Measurements from ENCODE around the gene PRSS27.
"Not testable (repeated sequence)": the region's sequence is repeated elsewhere in the genome, so short reads cannot be mapped to it uniquely, and the experiment has no call there.

DNA sequence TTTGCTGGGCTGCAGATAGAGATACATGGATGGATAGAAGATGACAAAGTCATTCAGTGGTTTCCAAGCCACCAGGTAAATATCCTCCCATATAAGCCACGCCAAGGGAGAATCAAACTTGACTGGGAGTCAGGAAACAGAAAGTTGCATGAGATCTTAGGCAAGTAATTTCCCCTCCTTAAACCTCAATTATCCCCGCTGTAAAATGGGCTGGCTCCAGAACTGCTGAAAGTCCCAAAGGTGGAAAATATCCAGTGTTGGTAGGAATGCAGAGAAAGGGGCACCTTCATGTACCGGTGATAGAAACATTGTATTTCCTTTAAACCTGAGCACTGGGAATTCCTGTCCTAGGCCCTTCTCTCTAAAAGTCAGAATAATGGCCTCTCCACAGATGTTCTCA, 43.1 kb downstream of the PRSS27 start:
- TF ChIP-seq, protein P1, sequence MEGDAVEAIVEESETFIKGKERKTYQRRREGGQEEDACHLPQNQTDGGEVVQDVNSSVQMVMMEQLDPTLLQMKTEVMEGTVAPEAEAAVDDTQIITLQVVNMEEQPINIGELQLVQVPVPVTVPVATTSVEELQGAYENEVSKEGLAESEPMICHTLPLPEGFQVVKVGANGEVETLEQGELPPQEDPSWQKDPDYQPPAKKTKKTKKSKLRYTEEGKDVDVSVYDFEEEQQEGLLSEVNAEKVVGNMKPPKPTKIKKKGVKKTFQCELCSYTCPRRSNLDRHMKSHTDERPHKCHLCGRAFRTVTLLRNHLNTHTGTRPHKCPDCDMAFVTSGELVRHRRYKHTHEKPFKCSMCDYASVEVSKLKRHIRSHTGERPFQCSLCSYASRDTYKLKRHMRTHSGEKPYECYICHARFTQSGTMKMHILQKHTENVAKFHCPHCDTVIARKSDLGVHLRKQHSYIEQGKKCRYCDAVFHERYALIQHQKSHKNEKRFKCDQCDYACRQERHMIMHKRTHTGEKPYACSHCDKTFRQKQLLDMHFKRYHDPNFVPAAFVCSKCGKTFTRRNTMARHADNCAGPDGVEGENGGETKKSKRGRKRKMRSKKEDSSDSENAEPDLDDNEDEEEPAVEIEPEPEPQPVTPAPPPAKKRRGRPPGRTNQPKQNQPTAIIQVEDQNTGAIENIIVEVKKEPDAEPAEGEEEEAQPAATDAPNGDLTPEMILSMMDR (IDR thresholded peaks at IDR 0.05; ENCODE audit: low read depth, low read length, poor library complexity, severe bottlenecking) = not testable (repeated sequence)
- not testable (repeated sequence) for TF ChIP-seq EZH2phosphoT487 (IDR thresholded peaks at IDR 0.05; ENCODE audit: borderline replicate concordance, low read length)

All from DOHH2 (cell line).